K562 (cell line): Measurements from ENCODE around the gene TPI1. TPM values are rescaled to one million over a fixed set of nuclear protein-coding genes. Genes with fewer than 3 reads are reported as not detected.

Source experiments
- ATAC-seq: fragments of 200-7000 bp; cut with Tn5 transposase; 3 replicates; pipeline ENCODE4 v1.9.1; 2020; ENCODE audit warnings: moderate library complexity
- BruUV-seq: library from RNA; stranded (reverse); fragments of 400-500 nt; replicated peaks from 2 replicates; lab custom pipeline; 2021; lab: Mats Ljungman, UMichigan
- CTCF ChIA-PET: fragments of 300-600 bp; formaldehyde crosslinking; extraction: SDS; loops from one replicate; lab custom pipeline; 2021; ENCODE audit warnings: low intra/inter-chr PET ratio; lab: Yijun Ruan, JAX
- POLR2A ChIA-PET: fragments of 300-600, 350-650 bp; sonication (Branson Sonifier 250); formaldehyde crosslinking; extraction: SDS; loops from one replicate; lab custom pipeline; 2021; ENCODE audit warnings: antibody characterized with exemption, inconsistent platforms; lab: Yijun Ruan, JAX
- DNase-seq, 4 experiments: peaks; one replicate each; pipeline versions ENCODE4 v3.0.0 to v3.0.0-alpha.2; 2011 to 2018; ENCODE audit warnings: low spot score in 3 of 4, mixed read lengths in 3 of 4; ENCODE audit errors: extremely low read depth in 1 of 4
- FAIRE-seq: peaks from 2 replicates; lab custom pipeline; 2011; peaks lifted over from hg19 to GRCh38; lab: Jason Lieb, UNC
- H2AFZ ChIP-seq: 2 replicates; pipeline ENCODE4 v1.6.0; 2011; ENCODE audit warnings: low read depth, low read length, control low read depth, inconsistent platforms
- H3K27ac ChIP-seq: fragments of 200-600 bp; 3 replicates; pipeline ENCODE4 v1.8.0; 2011; ENCODE audit warnings: low read depth, mild to moderate bottlenecking, control low read depth, inconsistent platforms, low read length, moderate library complexity, mixed read lengths; ENCODE audit errors: extremely low read depth
- H3K27me3 ChIP-seq, 2 experiments: fragments of 300-600 bp in 1 of 2; 2 replicates in 1 of 2; 3 replicates in 1 of 2; pipeline versions ENCODE4 v1.6.0 to v1.8.0; 2011; ENCODE audit warnings: inconsistent platforms in 2 of 2, low read length in 2 of 2, mild to moderate bottlenecking in 1 of 2, mixed read lengths in 1 of 2, moderate library complexity in 1 of 2; ENCODE audit not compliant: control insufficient read depth in 2 of 2, insufficient read depth in 2 of 2
- H3K36me3 ChIP-seq: fragments of 300-600 bp; 3 replicates; pipeline ENCODE4 v1.8.0; 2011; ENCODE audit warnings: mild to moderate bottlenecking, low read length, inconsistent platforms; ENCODE audit not compliant: control insufficient read depth, insufficient read depth
- H3K4me1 ChIP-seq, 2 experiments: fragments of 200-600 bp in 1 of 2; replicated peaks in 1 of 2; 2 replicates in 1 of 2; 3 replicates in 1 of 2; pipeline versions ENCODE4 v1.5.1 to v1.8.0; 2011; ENCODE audit warnings: inconsistent platforms in 2 of 2, low read length in 2 of 2, mild to moderate bottlenecking in 1 of 2, mixed read lengths in 1 of 2, moderate library complexity in 1 of 2; ENCODE audit not compliant: control insufficient read depth in 2 of 2, insufficient read depth in 2 of 2
- H3K4me2 ChIP-seq: 2 replicates; pipeline ENCODE4 v1.6.1; 2011; ENCODE audit warnings: low read length, control low read depth, inconsistent platforms, mixed read lengths; ENCODE audit not compliant: insufficient read depth
- H3K4me3 ChIP-seq: fragments of 200-600 bp; sonication (generic), shearing (Covaris generic); 2 replicates; pipeline ENCODE4 v1.5.1; 2016; ENCODE audit warnings: control low read depth, inconsistent platforms
- H3K79me2 ChIP-seq: fragments of 200-600 bp; 3 replicates; pipeline ENCODE4 v1.8.0; 2011; ENCODE audit warnings: low read length, inconsistent platforms; ENCODE audit not compliant: control insufficient read depth, insufficient read depth
- H3K9ac ChIP-seq, 2 experiments: 2 replicates each; pipeline versions ENCODE4 v1.6.0 to v1.6.1; 2011; ENCODE audit warnings: low read depth in 2 of 2, low read length in 2 of 2, control low read depth in 1 of 2, inconsistent platforms in 1 of 2, mild to moderate bottlenecking in 1 of 2, mixed read lengths in 1 of 2; ENCODE audit not compliant: insufficient read depth in 1 of 2
- H3K9me1 ChIP-seq: one replicate; pipeline ENCODE4 v1.6.0; 2011; ENCODE audit warnings: inconsistent platforms, mild to moderate bottlenecking, low read length, moderate library complexity; ENCODE audit not compliant: control insufficient read depth, insufficient read depth
- H3K9me3 ChIP-seq: replicated peaks from 2 replicates; pipeline ENCODE4 v1.5.1; 2011; ENCODE audit warnings: low read depth, low read length, inconsistent platforms; ENCODE audit not compliant: control insufficient read depth, insufficient read depth
- H4K20me1 ChIP-seq: replicated peaks from 2 replicates; pipeline ENCODE4 v1.6.1; 2011; ENCODE audit warnings: low read length, inconsistent platforms, mixed read lengths; ENCODE audit not compliant: control insufficient read depth, insufficient read depth
- ATF6 ChIP-seq: sonication (generic); formaldehyde crosslinking; IDR thresholded peaks from 2 replicates; pipeline ENCODE4 v1.4.0; 2020; ENCODE audit warnings: mild to moderate bottlenecking, missing genetic modification reagents
- BMI1 ChIP-seq: fragments of 150-350 bp; IDR thresholded peaks from 2 replicates; pipeline ENCODE4 v1.6.1; 2014; ENCODE audit warnings: low read length
- CEBPB ChIP-seq: fragments of 450-650 bp; IDR thresholded peaks from 2 replicates; pipeline ENCODE4 v1.6.1; 2016; ENCODE audit warnings: missing genetic modification characterization, missing compliant biosample characterization
- DLX4 ChIP-seq: fragments of 250-450 bp; sonication (Bioruptor Pico); IDR thresholded peaks from 2 replicates; pipeline ENCODE4 v1.6.1; 2021; ENCODE audit warnings: mild to moderate bottlenecking
- GMEB1 ChIP-seq: fragments of 250-450 bp; sonication (Bioruptor Pico); IDR thresholded peaks from 2 replicates; pipeline ENCODE4 v1.4.0; 2020; ENCODE audit warnings: mild to moderate bottlenecking
- NR2C1 ChIP-seq, 2 experiments: fragments of 450-650 bp; IDR thresholded peaks; 2 replicates each; pipeline ENCODE4 v1.6.1; 2017; ENCODE audit warnings: mild to moderate bottlenecking in 2 of 2, antibody characterized with exemption in 1 of 2, inconsistent platforms in 1 of 2, missing compliant biosample characterization in 1 of 2, missing genetic modification characterization in 1 of 2
- SAP30 ChIP-seq: fragments of 200-600 bp; sonication (generic); IDR thresholded peaks from 2 replicates; pipeline ENCODE4 v1.6.1; 2012; ENCODE audit warnings: borderline replicate concordance, low read depth, mild to moderate bottlenecking, moderate library complexity, low read length, control low read depth, inconsistent platforms; ENCODE audit not compliant: insufficient read depth, poor library complexity, severe bottlenecking
- SREBF2 ChIP-seq: sonication (generic); formaldehyde crosslinking; IDR thresholded peaks from 2 replicates; pipeline ENCODE4 v1.4.0; 2020; ENCODE audit warnings: mild to moderate bottlenecking, missing genetic modification reagents
- TSHZ1 ChIP-seq: fragments of 250-450 bp; sonication (Bioruptor Pico); IDR thresholded peaks from 2 replicates; pipeline ENCODE4 v1.4.0; 2020; ENCODE audit warnings: mild to moderate bottlenecking, moderate library complexity
- XRCC5 ChIP-seq: fragments of 200-400 bp; formaldehyde crosslinking; IDR thresholded peaks from 2 replicates; pipeline ENCODE4 v1.6.1; 2017; ENCODE audit warnings: low read depth, mild to moderate bottlenecking, low read length
- ZNF717 ChIP-seq: fragments of 250-450 bp; sonication (Bioruptor Pico); IDR thresholded peaks from 2 replicates; pipeline ENCODE4 v1.5.0; 2021
- WGBS: fragments of 100-300 bp; shearing (Covaris generic); methylation state at CpG from one replicate; pipeline ENCODE4 v1.1.6; 2016; ENCODE audit warnings: low coverage, mixed read lengths; ENCODE audit not compliant: insufficient coverage; ENCODE audit errors: missing lambda C conversion rate; 5-methylcytosine and 5-hydroxymethylcytosine counted together
- in situ Hi-C: fragments of 300-500 bp; cut with MboI; formaldehyde crosslinking; loops from 4 replicates; pipeline ENCODE4 v1.15.0; 2018; ENCODE audit warnings: inconsistent platforms, mixed read lengths
- intact Hi-C: fragments of 100-400 bp; cut with micrococcal nuclease; formaldehyde crosslinking; loops from 2 replicates; pipeline ENCODE4 v1.14.2; 2022
- polyA plus RNA-seq, 8 experiments: library from polyadenylated mRNA; depleted of rRNA in 4 of 8; stranded (reverse) in 5 of 8; unstranded in 3 of 8; fragments of >200 nt; fragmentation: Nextera tagmentation in 2 of 8; fragmentation: Illumina TruSeq in 1 of 8; extraction: Ambion mirVana in 2 of 8; extraction: Trizol in 1 of 8; gene quantifications; 2 replicates each; pipeline versions ENCODE4 v1.2.1 to v1.2.3, GENCODE V29; 2011 to 2014; ENCODE audit warnings: inconsistent platforms in 1 of 8, missing spikeins in 1 of 8
- total RNA-seq, 7 experiments: library from RNA; depleted of rRNA in 6 of 7; stranded (reverse); fragments of >200 nt in 6 of 7; fragmentation: Illumina TruSeq in 2 of 7; extraction: Trizol in 2 of 7; gene quantifications; 2 replicates each; pipeline versions ENCODE4 v1.2.1 to v1.2.3, GENCODE V29; 2011 to 2021; ENCODE audit warnings: low replicate concordance in 1 of 7

The TPI1 gene
- total and polyA plus RNA-seq, 9 of the 15 experiments (the other 6 are each of a cell fraction or from before 2014, with no cell fraction given) = 662 to 4,971 (median 892) TPM

- H4K20me1 ChIP-seq = no peaks in the 10 kb centered on the region
- ChIA-PET POLR2A (interaction anchor here (0.5 to 3.9 kb wide), 6 partner anchors 9 to 60 kb away, joined by 3 to 24 read pairs (median 5); partner anchors contain the start of genes CDCA3 and SPSB2), CTCF (no interaction called here)
- 83% methylated on average over 5 of the region's 6 CpGs for WGBS
- no peaks in the 10 kb centered on the region for H3K9me1 ChIP-seq
- ATAC-seq = no peak
- H3K9ac ChIP-seq = no peak overlapping the region
- BruUV-seq = no TSS peak
- DNase-seq = no peak
- in situ Hi-C loops (no loop called here), intact Hi-C loops (no loop called here)
- H3K4me1 ChIP-seq = peaks cover 5 to 32% of the 10 kb centered on the region in 2 experiments; a peak in 4 of 5 replicates
- no peak overlapping the region for H3K4me3 ChIP-seq
- no peak overlapping the region; the same call in 2 of the 3 replicates for H3K27ac ChIP-seq
- no peaks in the 10 kb centered on the region for H3K9me3 ChIP-seq
- H3K36me3 ChIP-seq = peaks cover 59% of the 10 kb centered on the region; the same call in 2 of the 3 replicates
- H3K27me3 ChIP-seq = no peaks in the 10 kb centered on the region
- no peak overlapping the region for H2AFZ ChIP-seq
- peaks cover 20% of the 10 kb centered on the region for H3K79me2 ChIP-seq
- FAIRE-seq = no peak
- no peak overlapping the region for H3K4me2 ChIP-seq
- no peak for TF ChIP-seq CEBPB (tag)
- no peak for TF ChIP-seq GMEB1 (CRISPR knock-in tag)
- TF ChIP-seq ZNF717 (CRISPR knock-in tag) = no peak
- TF ChIP-seq SAP30 = no peak
- no peak for TF ChIP-seq NR2C1 (IDR thresholded peaks at IDR 0.05)
- TF ChIP-seq NR2C1 (tag; IDR thresholded peaks at IDR 0.05) = no peak
- TF ChIP-seq ATF6 (CRISPR knock-in tag) = no peak
- no peak for TF ChIP-seq SREBF2
- TF ChIP-seq DLX4 = no peak
- no peak for TF ChIP-seq XRCC5
- no peak for TF ChIP-seq BMI1
- TF ChIP-seq TSHZ1 (CRISPR knock-in tag) = no peak
Measured at GRCh38 chr12:6833189-6833890, 34.0 kb upstream of the TPI1 start.
